Keratinocyte (primary cell): ENCODE data around the gene HMGXB3. TPM values are rescaled to one million over a fixed set of nuclear protein-coding genes. Genes with fewer than 3 reads are reported as not detected.
A peak's percentile ranks its signal among the peaks of the same experiment; 100 is the strongest.

Source experiments
- DNase-seq: peaks from one replicate; pipeline ENCODE4 v3.0.0-alpha.2; 2011; ENCODE audit warnings: low read depth, missing footprints, low spot score
- FAIRE-seq: peaks from 2 replicates; lab custom pipeline; 2011; peaks lifted over from hg19 to GRCh38; lab: Jason Lieb, UNC
- H2AFZ ChIP-seq: 2 replicates; pipeline ENCODE4 v1.6.0; 2012; ENCODE audit warnings: low read length, control low read depth, inconsistent platforms; ENCODE audit not compliant: control insufficient read depth
- H3K27ac ChIP-seq: 2 replicates; pipeline ENCODE4 v1.5.1; 2011; ENCODE audit warnings: low read length; ENCODE audit not compliant: control insufficient read depth, insufficient read depth
- H3K27me3 ChIP-seq: 3 replicates; pipeline ENCODE4 v1.6.0; 2011; ENCODE audit warnings: low read length; ENCODE audit not compliant: control insufficient read depth, insufficient read depth; ENCODE audit errors: extremely low read depth
- H3K36me3 ChIP-seq, 2 experiments: 2 replicates in 1 of 2; 3 replicates in 1 of 2; pipeline ENCODE4 v1.5.1; 2011; ENCODE audit warnings: low read length in 2 of 2, mild to moderate bottlenecking in 1 of 2; ENCODE audit not compliant: control insufficient read depth in 2 of 2, insufficient read depth in 2 of 2; ENCODE audit errors: extremely low read depth in 1 of 2
- H3K4me1 ChIP-seq: 3 replicates; pipeline ENCODE4 v1.5.1; 2011; ENCODE audit warnings: low read length; ENCODE audit not compliant: control insufficient read depth, insufficient read depth; ENCODE audit errors: extremely low read depth
- H3K4me2 ChIP-seq: 3 replicates; pipeline ENCODE4 v1.6.0; 2011; ENCODE audit warnings: low read depth, low read length; ENCODE audit not compliant: control insufficient read depth, insufficient read depth; ENCODE audit errors: extremely low read depth
- H3K4me3 ChIP-seq, 3 experiments: fragments of 200-600 bp in 1 of 3; sonication (generic) in 1 of 3; 2 replicates in 2 of 3; 3 replicates in 1 of 3; pipeline ENCODE4 v1.5.1; 2011 to 2016; ENCODE audit warnings: low read length in 3 of 3, mild to moderate bottlenecking in 3 of 3, control low read depth in 2 of 3, inconsistent platforms in 1 of 3, low read depth in 1 of 3, mixed read lengths in 1 of 3, mixed run types in 1 of 3, moderate library complexity in 1 of 3; ENCODE audit not compliant: control insufficient read depth in 2 of 3, insufficient read depth in 2 of 3; ENCODE audit errors: extremely low read depth in 1 of 3
- H3K79me2 ChIP-seq: 2 replicates; pipeline ENCODE4 v1.6.0; 2012; ENCODE audit warnings: low read length; ENCODE audit not compliant: control insufficient read depth, insufficient read depth
- H3K9ac ChIP-seq: 3 replicates; pipeline ENCODE4 v1.6.0; 2011; ENCODE audit warnings: low read length; ENCODE audit not compliant: control insufficient read depth, insufficient read depth; ENCODE audit errors: extremely low read depth
- H3K9me1 ChIP-seq: 3 replicates; pipeline ENCODE4 v1.6.0; 2011; ENCODE audit warnings: low read length; ENCODE audit not compliant: control insufficient read depth, insufficient read depth; ENCODE audit errors: extremely low read depth
- H3K9me3 ChIP-seq: 2 replicates; pipeline ENCODE4 v1.5.1; 2012; ENCODE audit warnings: low read depth, low read length; ENCODE audit not compliant: control insufficient read depth
- H4K20me1 ChIP-seq: 3 replicates; pipeline ENCODE4 v1.6.0; 2011; ENCODE audit warnings: low read length; ENCODE audit not compliant: control insufficient read depth, insufficient read depth; ENCODE audit errors: extremely low read depth
- EZH2 ChIP-seq: IDR thresholded peaks from one replicate; pipeline ENCODE4 v1.6.1; 2012; ENCODE audit warnings: inconsistent platforms, mild to moderate bottlenecking, low read length, moderate library complexity
- dilution Hi-C: fragments of 300-500 bp; cut with MboI; formaldehyde crosslinking; loops from one replicate; pipeline ENCODE4 v1.7.0; 2020; ENCODE audit warnings: low sequenced_read_pairs; ENCODE audit not compliant: extremely low pct_ligation_motif_present
- polyA plus RNA-seq, 5 experiments: library from polyadenylated mRNA; depleted of rRNA in 3 of 5; stranded (reverse) in 3 of 5; stranded (forward) in 1 of 5; unstranded in 1 of 5; fragments of >200 nt; gene quantifications; 1 replicate in 1 of 5; 2 replicates in 3 of 5; 3 replicates in 1 of 5; pipeline versions ENCODE4 v1.2.1 to v1.2.3, GENCODE V29; 2011 to 2012; ENCODE audit warnings: missing spikeins in 2 of 5, low read depth in 1 of 5, low replicate concordance in 1 of 5
- TF ChIP-seq, protein P1 (sequence below), 3 experiments: IDR thresholded peaks in 1 of 3; conservative IDR thresholded peaks in 1 of 3; optimal IDR thresholded peaks in 1 of 3; 2 replicates in 2 of 3; 3 replicates in 1 of 3; pipeline versions ENCODE3 to v1.5.1; 2011; ENCODE audit warnings: low read length in 3 of 3, mild to moderate bottlenecking in 3 of 3, moderate library complexity in 2 of 3, control low read depth in 1 of 3, inconsistent platforms in 1 of 3; ENCODE audit not compliant: insufficient read depth in 2 of 3; ENCODE audit errors: extremely low read depth in 1 of 3

The HMGXB3 gene
- polyA plus RNA-seq, 1 donor (not counting 4 experiments of a cell fraction or from before 2014, with no cell fraction given), result 39.4 TPM

DNA sequence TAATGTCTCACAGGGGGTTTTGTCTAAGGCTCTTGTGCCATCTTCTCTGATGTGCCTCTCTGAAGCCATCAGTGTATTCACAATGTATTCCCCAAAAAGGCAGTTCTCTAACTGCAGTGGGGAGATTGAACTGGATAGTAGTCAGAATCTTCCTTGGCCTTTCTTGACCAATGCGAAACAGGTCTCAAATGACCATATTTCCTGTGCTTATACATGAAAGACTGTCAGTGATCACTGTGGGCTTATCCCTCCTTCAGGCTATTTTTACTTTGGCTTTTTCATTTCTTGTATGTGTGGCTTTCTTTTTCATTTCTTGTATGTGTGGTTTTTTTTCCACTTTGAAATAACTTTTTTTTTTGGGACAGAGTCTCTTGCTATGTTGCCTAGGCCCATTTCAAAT lies 19.7 kb downstream of the HMGXB3 start:
- DNase-seq (no peak), FAIRE-seq (peak; percentile 23)
- peaks cover 51% of the 10 kb centered on the region for H3K4me1 ChIP-seq
- dilution Hi-C loops, result no loop called here
- no peak overlapping the region for H3K27ac ChIP-seq
- H3K9me1 ChIP-seq, result no peaks in the 10 kb centered on the region
- H3K4me3 ChIP-seq, result no peak overlapping the region
- peaks cover 29 to 39% of the 10 kb centered on the region in 2 experiments for H3K36me3 ChIP-seq
- H3K27me3 ChIP-seq, result no peaks in the 10 kb centered on the region
- no peak overlapping the region for H2AFZ ChIP-seq
- H3K9me3 ChIP-seq, result peaks cover 5% of the 10 kb centered on the region
- peaks cover 25% of the 10 kb centered on the region for H3K79me2 ChIP-seq
- H4K20me1 ChIP-seq, result no peaks in the 10 kb centered on the region
- no peak overlapping the region for H3K4me2 ChIP-seq
- no peak for TF ChIP-seq EZH2
- TF ChIP-seq, protein P1, sequence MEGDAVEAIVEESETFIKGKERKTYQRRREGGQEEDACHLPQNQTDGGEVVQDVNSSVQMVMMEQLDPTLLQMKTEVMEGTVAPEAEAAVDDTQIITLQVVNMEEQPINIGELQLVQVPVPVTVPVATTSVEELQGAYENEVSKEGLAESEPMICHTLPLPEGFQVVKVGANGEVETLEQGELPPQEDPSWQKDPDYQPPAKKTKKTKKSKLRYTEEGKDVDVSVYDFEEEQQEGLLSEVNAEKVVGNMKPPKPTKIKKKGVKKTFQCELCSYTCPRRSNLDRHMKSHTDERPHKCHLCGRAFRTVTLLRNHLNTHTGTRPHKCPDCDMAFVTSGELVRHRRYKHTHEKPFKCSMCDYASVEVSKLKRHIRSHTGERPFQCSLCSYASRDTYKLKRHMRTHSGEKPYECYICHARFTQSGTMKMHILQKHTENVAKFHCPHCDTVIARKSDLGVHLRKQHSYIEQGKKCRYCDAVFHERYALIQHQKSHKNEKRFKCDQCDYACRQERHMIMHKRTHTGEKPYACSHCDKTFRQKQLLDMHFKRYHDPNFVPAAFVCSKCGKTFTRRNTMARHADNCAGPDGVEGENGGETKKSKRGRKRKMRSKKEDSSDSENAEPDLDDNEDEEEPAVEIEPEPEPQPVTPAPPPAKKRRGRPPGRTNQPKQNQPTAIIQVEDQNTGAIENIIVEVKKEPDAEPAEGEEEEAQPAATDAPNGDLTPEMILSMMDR (optimal IDR thresholded peaks at IDR 0.05 in 1 of 3, IDR thresholded peaks at IDR 0.05 in 1 of 3, conservative IDR thresholded peaks at IDR 0.05 in 1 of 3; ENCODE audit: extremely low read depth in 1 of 3, insufficient read depth in 2 of 3, low read length in 3 of 3), result no peak
- no peak overlapping the region for H3K9ac ChIP-seq

DNA sequence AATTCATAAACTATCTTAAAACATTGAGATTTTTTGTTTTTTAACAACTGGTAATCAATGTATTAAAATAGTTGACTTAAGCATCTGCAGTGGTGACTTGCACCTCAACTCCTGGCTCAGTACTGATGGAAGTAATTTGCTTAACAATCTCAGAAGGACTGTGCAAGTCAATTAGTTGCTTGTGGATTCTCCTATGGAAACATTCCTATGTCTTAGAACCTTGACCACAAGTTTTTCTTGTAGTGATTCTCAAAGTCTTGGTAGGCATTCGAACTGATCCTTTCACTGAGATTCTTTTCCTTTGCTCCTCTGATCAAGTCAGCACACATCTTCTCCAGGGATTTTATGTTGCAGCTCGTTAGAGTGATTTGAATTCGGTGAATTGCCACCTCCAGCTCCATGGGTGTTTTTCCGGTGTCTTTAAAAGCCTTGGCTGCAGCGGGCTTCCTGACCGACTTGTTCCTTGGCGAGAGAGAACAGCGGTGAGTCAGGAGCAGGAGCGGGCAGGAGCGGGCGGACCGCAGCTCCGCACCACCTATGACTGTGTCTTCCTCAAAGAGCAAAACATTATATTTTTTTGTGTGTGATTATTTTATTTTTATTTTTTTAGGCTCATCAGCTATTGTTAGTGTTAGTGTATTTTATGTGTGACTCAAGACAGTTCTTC lies 21.1 kb downstream of the HMGXB3 start:
- Histone ChIP-seq H3K4me3 (peak overlapping the region in 2 of 3 experiments; percentile 15 to 41), H3K27ac (peak overlapping the region; percentile 83), H2AFZ (no peak overlapping the region), H3K9me3 (no peaks in the 10 kb centered on the region), H3K27me3 (no peaks in the 10 kb centered on the region), H3K4me2 (peak overlapping the region; percentile 84), H3K36me3 (peaks cover 33 to 40% of the 10 kb centered on the region in 2 experiments), H3K9ac (peak overlapping the region; percentile 33), H3K9me1 (no peaks in the 10 kb centered on the region), H4K20me1 (no peaks in the 10 kb centered on the region), H3K4me1 (peaks cover 51% of the 10 kb centered on the region), H3K79me2 (peaks cover 22% of the 10 kb centered on the region)
- no peak for TF ChIP-seq EZH2
- TF ChIP-seq, protein P1 (optimal IDR thresholded peaks at IDR 0.05 in 1 of 3, IDR thresholded peaks at IDR 0.05 in 1 of 3, conservative IDR thresholded peaks at IDR 0.05 in 1 of 3; ENCODE audit: extremely low read depth in 1 of 3, insufficient read depth in 2 of 3, low read length in 3 of 3), result no peak
- FAIRE-seq (peak; percentile 78), DNase-seq (peak; percentile 62)
- dilution Hi-C loops, result no loop called here
